Endometrium (tissue), 2 donors: Measurements from ENCODE around the gene CCDC66.

ENCODE experiments used
- FAIRE-seq: peaks from 2 replicates; lab custom pipeline; 2012; peaks lifted over from hg19 to GRCh38; lab: Jason Lieb, UNC
- donor health status: control.
- donor health status: control.

The CCDC66 gene

GRCh38 chr3:56622381-56622780 lies 65.4 kb downstream of the CCDC66 start:
- no peak for FAIRE-seq

GRCh38 chr3:56624725-56625124 lies 67.8 kb downstream of the CCDC66 start:
- FAIRE-seq: no peak

- no peak for FAIRE-seq
Observed at GRCh38 chr3:56629047-56629446, 72.1 kb downstream of the CCDC66 start.

DNA sequence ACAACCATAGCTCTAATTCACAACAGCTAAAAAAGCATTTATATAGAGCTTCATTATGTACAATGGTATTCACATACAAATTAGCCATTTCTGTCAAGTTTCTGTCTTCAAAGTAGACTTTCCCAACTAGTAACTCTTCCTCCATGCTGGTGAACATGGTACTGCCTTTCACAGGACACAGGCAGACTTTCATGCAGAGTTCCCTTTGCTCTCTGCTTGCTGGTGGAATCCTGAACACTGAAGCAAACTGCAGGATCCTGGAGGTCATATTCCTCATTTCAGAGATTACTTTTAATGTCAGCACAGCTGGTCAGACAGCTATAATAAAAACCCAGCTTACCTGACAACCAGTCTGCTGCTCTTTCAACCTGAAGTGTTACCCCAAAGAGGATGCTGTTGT lies 72.5 kb downstream of the CCDC66 start:
- no peak for FAIRE-seq

DNA sequence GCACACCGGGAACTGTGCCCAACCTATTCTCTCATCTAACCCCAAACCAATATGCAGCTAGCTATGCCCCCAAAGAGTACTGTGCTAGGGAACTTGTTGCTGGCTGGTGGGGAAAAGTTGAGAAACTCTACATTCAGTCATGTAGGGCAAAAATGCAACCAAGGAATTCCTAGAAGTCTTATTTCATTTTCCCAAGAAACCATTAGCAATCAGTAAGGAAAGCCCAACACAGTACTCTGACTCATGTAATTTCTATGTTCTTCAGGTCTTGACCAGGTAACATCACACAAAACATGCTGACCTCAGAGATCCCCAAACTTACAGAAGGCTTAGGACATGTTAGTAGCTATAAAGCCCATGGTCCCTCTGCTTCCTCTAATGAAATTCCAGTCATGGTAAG lies 74.0 kb downstream of the CCDC66 start:
- no peak for FAIRE-seq

DNA sequence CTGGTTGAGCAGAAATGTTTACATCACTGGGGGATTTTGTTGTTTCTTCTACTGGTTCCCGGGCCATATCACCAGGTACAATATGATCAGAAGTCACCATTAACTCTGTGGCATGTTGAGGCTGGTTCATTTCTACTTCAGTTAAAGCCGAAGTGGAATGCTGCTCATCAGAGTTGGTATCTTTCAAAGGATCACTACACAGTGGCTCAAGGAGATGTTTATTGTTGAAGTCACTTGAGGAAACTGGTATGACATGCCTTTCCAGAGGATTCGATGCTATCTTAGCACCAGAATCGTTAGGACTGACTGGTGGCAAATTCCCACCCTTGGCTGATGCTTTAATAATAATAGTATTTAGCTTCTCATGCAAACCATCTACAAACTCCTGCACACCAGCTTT lies 76.2 kb downstream of the CCDC66 start:
- FAIRE-seq: no peak

GRCh38 chr3:56633602-56634535 lies 76.9 kb downstream of the CCDC66 start:
- FAIRE-seq: no peak

GRCh38 chr3:56645407-56645806 lies 88.4 kb downstream of the CCDC66 start:
- no peak for FAIRE-seq

GRCh38 chr3:56654460-56654859 lies 97.5 kb downstream of the CCDC66 start:
- FAIRE-seq: no peak

DNA sequence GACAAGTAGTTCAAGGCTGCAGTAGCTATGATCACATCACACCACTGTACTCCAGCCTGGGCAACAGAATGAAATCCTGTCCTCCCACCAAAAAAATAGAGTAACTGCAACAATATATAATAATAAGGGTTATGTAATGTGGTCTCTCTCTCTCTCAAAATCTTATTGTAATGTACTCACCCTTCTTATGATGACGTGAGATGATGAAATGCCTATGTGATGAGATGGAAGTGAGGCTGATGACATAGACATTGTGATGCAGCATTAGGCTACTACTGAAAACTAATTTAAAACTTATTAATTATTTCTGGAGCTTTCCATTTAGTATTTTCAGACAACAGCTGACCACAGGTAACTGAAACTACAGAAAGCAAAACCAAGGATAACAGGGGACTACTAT lies 98.7 kb downstream of the CCDC66 start:
- FAIRE-seq: no peak

DNA sequence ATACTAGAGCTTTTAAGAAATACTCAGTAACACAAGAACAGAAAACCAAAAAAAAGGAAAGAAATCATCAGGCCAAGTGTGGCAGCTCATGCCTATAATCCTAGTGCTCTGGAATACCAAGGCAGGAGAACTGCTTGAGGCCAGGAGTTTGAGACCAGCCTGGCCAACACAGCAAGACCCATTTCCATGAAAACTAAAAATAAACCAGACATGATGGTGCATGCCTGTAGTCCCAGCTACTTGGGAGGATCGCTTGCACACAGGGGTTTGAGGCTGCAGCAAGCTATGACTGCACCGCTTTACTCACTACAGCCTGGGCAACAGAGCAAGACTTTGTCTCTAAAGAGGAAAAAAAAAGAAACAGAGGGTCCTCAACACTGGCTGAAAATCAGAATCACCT lies 107.8 kb downstream of the CCDC66 start:
- FAIRE-seq: no peak

- FAIRE-seq: no peak
Observed at GRCh38 chr3:56667973-56668579, 111.1 kb downstream of the CCDC66 start.
